Stimulated activated CD4-positive, alpha-beta T cell treated with anti-CD3 and anti-CD28 coated beads, Interleukin-2, amount 100 ng/mL, for 24 hours (primary cell): ENCODE results near the gene TTC7B.

ENCODE experiments used
- DNase-seq, 2 donors: peaks; one replicate each; pipeline ENCODE4 v3.0.0-alpha.2; 2020

TTC7B gene

GRCh38 chr14:90804292-90805083 lies 11.7 kb downstream of the TTC7B start:
- DNase-seq: no peak

GRCh38 chr14:90803249-90803648 lies 13.0 kb downstream of the TTC7B start:
- DNase-seq: no peak

- no peak for DNase-seq
These were observed 16.8 kb downstream of the TTC7B start for GRCh38 chr14:90799420-90799819.

- no peak for DNase-seq
These were observed 18.3 kb downstream of the TTC7B start for GRCh38 chr14:90797919-90798318.

GRCh38 chr14:90797451-90797850 lies 18.8 kb downstream of the TTC7B start:
- no peak for DNase-seq

- no peak for DNase-seq
These were observed 19.9 kb downstream of the TTC7B start for GRCh38 chr14:90796329-90796728.

- no peak for DNase-seq
These were observed 20.5 kb downstream of the TTC7B start for GRCh38 chr14:90795744-90796143.

GRCh38 chr14:90791486-90791885 lies 24.7 kb downstream of the TTC7B start:
- DNase-seq: no peak

- DNase-seq: no peak
These were observed 28.2 kb downstream of the TTC7B start for GRCh38 chr14:90788031-90788430.

- DNase-seq: no peak
These were observed 30.3 kb downstream of the TTC7B start for GRCh38 chr14:90785876-90786450.

GRCh38 chr14:90785471-90785870 lies 30.8 kb downstream of the TTC7B start:
- no peak for DNase-seq

- DNase-seq: no peak
These were observed 31.5 kb downstream of the TTC7B start for GRCh38 chr14:90784621-90785270.

- no peak for DNase-seq
These were observed 32.9 kb downstream of the TTC7B start for GRCh38 chr14:90783344-90783743.

- DNase-seq: no peak
These were observed 33.3 kb downstream of the TTC7B start for GRCh38 chr14:90782892-90783291.

- DNase-seq: no peak
These were observed 34.4 kb downstream of the TTC7B start for GRCh38 chr14:90781876-90782275.

- no peak for DNase-seq
These were observed 34.9 kb downstream of the TTC7B start for GRCh38 chr14:90781344-90781761.

- DNase-seq: no peak
These were observed 35.7 kb downstream of the TTC7B start for GRCh38 chr14:90780519-90780918.

- DNase-seq: no peak
These were observed 37.5 kb downstream of the TTC7B start for GRCh38 chr14:90778571-90779255.

- no peak for DNase-seq
These were observed 38.3 kb downstream of the TTC7B start for GRCh38 chr14:90777830-90778485.

GRCh38 chr14:90777358-90777757 lies 38.9 kb downstream of the TTC7B start:
- DNase-seq: no peak

- DNase-seq: no peak
These were observed 40.8 kb downstream of the TTC7B start for GRCh38 chr14:90775441-90775840.

- no peak for DNase-seq
These were observed 41.9 kb downstream of the TTC7B start for GRCh38 chr14:90774316-90774715.

- no peak for DNase-seq
These were observed 42.5 kb downstream of the TTC7B start for GRCh38 chr14:90773705-90774104.
